HEK293 (cell line): ENCODE measurements around the gene MMRN2.
A peak's percentile ranks its signal among the peaks of the same experiment; 100 is the strongest.
"Not testable (repeated sequence)": the region's sequence is repeated elsewhere in the genome, so short reads cannot be mapped to it uniquely, and the experiment has no call there.

ENCODE experiments used
- CTCF ChIA-PET: fragments of 350-600 bp; formaldehyde crosslinking; extraction: SDS; loops from one replicate; lab custom pipeline; 2021; ENCODE audit warnings: antibody characterized with exemption; lab: Yijun Ruan, JAX
- POLR2A ChIA-PET: fragments of 300-600 bp; formaldehyde crosslinking; extraction: SDS; loops from one replicate; lab custom pipeline; 2020; ENCODE audit warnings: antibody characterized with exemption, inconsistent platforms; lab: Yijun Ruan, JAX
- H3K27ac ChIP-seq: fragments of 200-500 bp; sonication (Bioruptor generic); 2 replicates; pipeline ENCODE4 v1.5.1; 2014; ENCODE audit warnings: low read depth, low read length, control low read depth, inconsistent platforms; ENCODE audit errors: extremely low read depth
- H3K36me3 ChIP-seq, 2 experiments: fragments of 200-500 bp in 1 of 2; sonication (Bioruptor generic) in 1 of 2; 1 replicate in 1 of 2; 2 replicates in 1 of 2; pipeline ENCODE4 v1.5.1; 2014 to 2017; ENCODE audit warnings: inconsistent platforms in 2 of 2, low read length in 2 of 2; ENCODE audit not compliant: control insufficient read depth in 2 of 2, insufficient read depth in 1 of 2
- H3K4me1 ChIP-seq: fragments of 200-500 bp; sonication (Bioruptor generic); 2 replicates; pipeline ENCODE4 v1.5.1; 2014; ENCODE audit warnings: mild to moderate bottlenecking, low read length, inconsistent platforms; ENCODE audit not compliant: control insufficient read depth, insufficient read depth
- H3K4me3 ChIP-seq: 2 replicates; pipeline ENCODE4 v1.5.1; 2011; ENCODE audit warnings: low read depth, mild to moderate bottlenecking, control low read depth, low read length, moderate library complexity
- H3K9me3 ChIP-seq: fragments of 200-500 bp; sonication (Bioruptor generic); 2 replicates; pipeline ENCODE4 v1.5.1; 2014; ENCODE audit warnings: low read depth, low read length, inconsistent platforms; ENCODE audit not compliant: control insufficient read depth, insufficient read depth
- AEBP2 ChIP-seq: fragments of 450-650 bp; formaldehyde crosslinking; IDR thresholded peaks from 2 replicates; pipeline ENCODE4 v1.5.1; 2016; ENCODE audit warnings: missing biosample characterization, missing genetic modification characterization, borderline replicate concordance
- FEZF1 ChIP-seq: fragments of 450-650 bp; formaldehyde crosslinking; IDR thresholded peaks from 2 replicates; pipeline ENCODE4 v1.5.1; 2016; ENCODE audit warnings: missing biosample characterization, missing genetic modification characterization
- MZF1 ChIP-seq: fragments of 450-650 bp; formaldehyde crosslinking; IDR thresholded peaks from 2 replicates; pipeline ENCODE4 v1.5.1; 2017; ENCODE audit warnings: missing biosample characterization, missing genetic modification characterization, borderline replicate concordance
- OSR2 ChIP-seq: fragments of 450-650 bp; formaldehyde crosslinking; IDR thresholded peaks from 2 replicates; pipeline ENCODE4 v1.5.1; 2016; ENCODE audit warnings: missing biosample characterization, missing genetic modification characterization
- OVOL3 ChIP-seq: fragments of 450-650 bp; formaldehyde crosslinking; IDR thresholded peaks from 2 replicates; pipeline ENCODE4 v1.5.1; 2016; ENCODE audit warnings: missing biosample characterization, missing genetic modification characterization
- PRDM6 ChIP-seq: fragments of 450-650 bp; formaldehyde crosslinking; IDR thresholded peaks from 2 replicates; pipeline ENCODE4 v1.5.1; 2017; ENCODE audit warnings: missing biosample characterization, missing genetic modification characterization
- REPIN1 ChIP-seq: fragments of 450-650 bp; formaldehyde crosslinking; IDR thresholded peaks from 2 replicates; pipeline ENCODE4 v1.5.1; 2017; ENCODE audit warnings: missing biosample characterization, missing genetic modification characterization, low read depth
- ZBTB1 ChIP-seq: fragments of 450-650 bp; formaldehyde crosslinking; IDR thresholded peaks from 2 replicates; pipeline ENCODE4 v1.5.1; 2016; ENCODE audit warnings: missing biosample characterization, missing genetic modification characterization
- ZBTB17 ChIP-seq: fragments of 450-650 bp; formaldehyde crosslinking; IDR thresholded peaks from 2 replicates; pipeline ENCODE4 v1.5.1; 2016; ENCODE audit warnings: missing biosample characterization, missing genetic modification characterization
- ZBTB21 ChIP-seq: fragments of 450-650 bp; formaldehyde crosslinking; IDR thresholded peaks from 2 replicates; pipeline ENCODE4 v1.5.1; 2017; ENCODE audit warnings: missing biosample characterization, missing genetic modification characterization
- ZBTB49 ChIP-seq: fragments of 450-650 bp; formaldehyde crosslinking; IDR thresholded peaks from 2 replicates; pipeline ENCODE4 v1.5.1; 2016; ENCODE audit warnings: missing biosample characterization, missing genetic modification characterization, low read depth
- ZBTB6 ChIP-seq: fragments of 450-650 bp; formaldehyde crosslinking; IDR thresholded peaks from 2 replicates; pipeline ENCODE4 v1.5.1; 2017; ENCODE audit warnings: missing biosample characterization, missing genetic modification characterization
- ZBTB7A ChIP-seq: fragments of 450-650 bp; formaldehyde crosslinking; IDR thresholded peaks from 2 replicates; pipeline ENCODE4 v1.5.1; 2016; ENCODE audit warnings: low read depth, missing biosample characterization, missing genetic modification characterization
- ZNF174 ChIP-seq: fragments of 450-650 bp; formaldehyde crosslinking; IDR thresholded peaks from 2 replicates; pipeline ENCODE4 v1.5.0; 2017; ENCODE audit warnings: missing biosample characterization, mild to moderate bottlenecking, missing genetic modification characterization
- ZNF239 ChIP-seq: fragments of 450-650 bp; formaldehyde crosslinking; IDR thresholded peaks from 2 replicates; pipeline ENCODE4 v1.5.1; 2016; ENCODE audit warnings: missing biosample characterization, missing genetic modification characterization
- ZNF274 ChIP-seq, 2 experiments: fragments of 200-500 bp in 1 of 2; fragments of 450-650 bp in 1 of 2; sonication (Bioruptor generic) in 1 of 2; formaldehyde crosslinking in 1 of 2; IDR thresholded peaks; 2 replicates each; pipeline versions ENCODE4 v1.5.1 to v1.6.1; 2014 to 2016; ENCODE audit warnings: borderline replicate concordance in 1 of 2, inconsistent platforms in 1 of 2, low read length in 1 of 2, missing biosample characterization in 1 of 2, missing genetic modification characterization in 1 of 2
- ZNF394 ChIP-seq: fragments of 450-650 bp; formaldehyde crosslinking; IDR thresholded peaks from 2 replicates; pipeline ENCODE4 v1.5.1; 2016; ENCODE audit warnings: missing biosample characterization, missing genetic modification characterization, mild to moderate bottlenecking, moderate library complexity, borderline replicate concordance
- ZNF548 ChIP-seq: fragments of 450-650 bp; formaldehyde crosslinking; IDR thresholded peaks from 2 replicates; pipeline ENCODE4 v1.5.1; 2016; ENCODE audit warnings: missing biosample characterization, missing genetic modification characterization
- ZNF585B ChIP-seq: fragments of 450-650 bp; formaldehyde crosslinking; IDR thresholded peaks from 2 replicates; pipeline ENCODE4 v1.5.1; 2016; ENCODE audit warnings: missing biosample characterization, missing genetic modification characterization
- ZNF610 ChIP-seq: fragments of 450-650 bp; formaldehyde crosslinking; IDR thresholded peaks from 2 replicates; pipeline ENCODE4 v1.5.1; 2016; ENCODE audit warnings: missing biosample characterization, missing genetic modification characterization, borderline replicate concordance
- ZNF626 ChIP-seq: fragments of 450-650 bp; sonication (Bioruptor Pico); formaldehyde crosslinking; IDR thresholded peaks from 2 replicates; pipeline ENCODE4 v1.5.1; 2018; ENCODE audit warnings: missing biosample characterization, missing genetic modification characterization, inconsistent platforms
- ZNF660 ChIP-seq: fragments of 450-650 bp; IDR thresholded peaks from 2 replicates; pipeline ENCODE4 v1.5.1; 2018; ENCODE audit warnings: missing biosample characterization, mild to moderate bottlenecking, missing genetic modification characterization
- ZNF701 ChIP-seq: fragments of 450-650 bp; formaldehyde crosslinking; IDR thresholded peaks from 2 replicates; pipeline ENCODE4 v1.5.1; 2016; ENCODE audit warnings: missing biosample characterization, missing genetic modification characterization

The MMRN2 gene

GRCh38 chr10:86992456-86992855 is 35.0 kb upstream of the MMRN2 start:
- POLR2A ChIA-PET, result no interaction called here
- Histone ChIP-seq H3K27ac (no peak overlapping the region), H3K36me3 (no peaks in the 10 kb centered on the region), H3K4me1 (peaks cover 7% of the 10 kb centered on the region; the same call in 1 of the 2 replicates), H3K9me3 (no peaks in the 10 kb centered on the region), H3K4me3 (no peak overlapping the region)
- TF ChIP-seq ZBTB7A (tag by site-specific recombination) (no peak), ZBTB1 (tag by site-specific recombination) (no peak), ZNF274 (IDR thresholded peaks at IDR 0.05; ENCODE audit: low read length) (no peak), ZNF274 (tag by site-specific recombination; IDR thresholded peaks at IDR 0.05; ENCODE audit: borderline replicate concordance) (no peak), ZNF660 (tag by site-specific recombination) (no peak), PRDM6 (no peak), ZNF239 (no peak), ZBTB49 (no peak), ZBTB17 (tag by site-specific recombination) (no peak), ZNF610 (tag by site-specific recombination) (no peak), ZNF701 (tag by site-specific recombination) (no peak), ZBTB21 (no peak)
- CTCF ChIA-PET, result no interaction called here

- POLR2A ChIA-PET, CTCF ChIA-PET, H3K4me3 ChIP-seq: not testable (repeated sequence)
Observed at GRCh38 chr10:86991362-86991761, 33.9 kb upstream of the MMRN2 start.

GRCh38 chr10:86988520-86988919 is 31.1 kb upstream of the MMRN2 start:
- H3K27ac ChIP-seq, result no peak overlapping the region
- peaks cover 7% of the 10 kb centered on the region; the same call in 1 of the 2 replicates for H3K4me1 ChIP-seq
- POLR2A ChIA-PET, result no interaction called here
- CTCF ChIA-PET, result interaction anchor here (0.8 kb wide), 1 partner anchor 192 kb away, joined by 4 read pairs; no protein-coding TSS in a partner anchor
- no peaks in the 10 kb centered on the region for H3K9me3 ChIP-seq
- H3K36me3 ChIP-seq, result no peaks in the 10 kb centered on the region
- no peak overlapping the region for H3K4me3 ChIP-seq
- TF ChIP-seq ZBTB6 (tag by site-specific recombination) (no peak), REPIN1 (no peak), AEBP2 (no peak), FEZF1 (tag by site-specific recombination) (peak; percentile 48; the same call in 1 of the 2 replicates), ZNF626 (tag by site-specific recombination) (no peak), OVOL3 (0 out of 2 replicates have a peak, but pooled peaks have one; percentile 31), MZF1 (tag by site-specific recombination) (no peak; the same call in 1 of the 2 replicates), ZNF394 (tag by site-specific recombination) (no peak), ZNF548 (no peak), ZNF174 (no peak), OSR2 (tag by site-specific recombination) (peak; percentile 11; the same call in 1 of the 2 replicates), ZNF585B (tag by site-specific recombination) (no peak)

More at GRCh38 chr10:86991362-86991761, 33.9 kb upstream of the MMRN2 start:
- H3K9me3 ChIP-seq, H3K36me3 ChIP-seq, H3K4me1 ChIP-seq, H3K27ac ChIP-seq: not testable (repeated sequence)
